Neural crest cell (in vitro differentiated cells): ENCODE results near the gene KRT39. TPM values are rescaled to one million over a fixed set of nuclear protein-coding genes. Genes with fewer than 3 reads are reported as not detected.

Source experiments
- DNase-seq: peaks from one replicate; pipeline ENCODE4 v3.0.0; 2021; ENCODE audit warnings: low read depth, mixed read lengths, low spot score
- H3K27ac Mint-ChIP-seq: one replicate; pipeline ENCODE4 v1.8.0; 2021; ENCODE audit warnings: mild to moderate bottlenecking, mixed read lengths; ENCODE audit not compliant: unreplicated experiment
- H3K27me3 Mint-ChIP-seq: 2 replicates; pipeline ENCODE4 v1.8.0; 2021; ENCODE audit warnings: low read depth, mild to moderate bottlenecking, mixed read lengths
- H3K36me3 Mint-ChIP-seq: 2 replicates; pipeline ENCODE4 v1.8.0; 2021; ENCODE audit warnings: low read depth, mild to moderate bottlenecking, mixed read lengths
- H3K4me1 Mint-ChIP-seq: 2 replicates; pipeline ENCODE4 v1.8.0; 2021; ENCODE audit warnings: mixed read lengths
- H3K4me3 Mint-ChIP-seq: one replicate; pipeline ENCODE4 v1.8.0; 2021; ENCODE audit warnings: mild to moderate bottlenecking, mixed read lengths
- H3K9me3 Mint-ChIP-seq: 2 replicates; pipeline ENCODE4 v1.8.0; 2021; ENCODE audit warnings: mixed read lengths
- CTCF ChIP-seq: fragments of 200-600 bp; sonication (generic); conservative IDR thresholded peaks from 2 replicates; pipeline ENCODE4 v1.5.0; 2021; ENCODE audit warnings: antibody characterized with exemption, mild to moderate bottlenecking
- total RNA-seq: library from RNA; stranded (reverse); gene quantifications from 2 replicates; pipeline ENCODE4 v1.2.1, GENCODE V29; 2021

KRT39 gene
- total RNA-seq, 1 donor from 2014 or later = not detected

- no peak for TF ChIP-seq CTCF
These were observed 26.5 kb downstream of the KRT39 start for GRCh38 chr17:40940266-40940665.

GRCh38 chr17:40938981-40939380 is 27.8 kb downstream of the KRT39 start:
- no peak for DNase-seq
- Mint-ChIP-seq H3K27me3 (no peaks in the 10 kb centered on the region), H3K36me3 (no peaks in the 10 kb centered on the region), H3K4me1 (peaks cover 4% of the 10 kb centered on the region), H3K4me3 (no peak overlapping the region), H3K9me3 (no peaks in the 10 kb centered on the region), H3K27ac (peak overlapping the region; percentile 12)
- no peak for TF ChIP-seq CTCF

More at GRCh38 chr17:40940266-40940665, 26.5 kb downstream of the KRT39 start:
- no peaks in the 10 kb centered on the region for H3K9me3 Mint-ChIP-seq
- peak overlapping the region; percentile 15 for H3K27ac Mint-ChIP-seq
- no peak overlapping the region for H3K4me3 Mint-ChIP-seq
- DNase-seq = no peak
- no peaks in the 10 kb centered on the region for H3K36me3 Mint-ChIP-seq
- H3K27me3 Mint-ChIP-seq = no peaks in the 10 kb centered on the region
- H3K4me1 Mint-ChIP-seq = peaks cover 6% of the 10 kb centered on the region

GRCh38 chr17:40937384-40937819 is 29.3 kb downstream of the KRT39 start, which contains the start of gene KRT23:
KRT23 (minus strand) TSS chr17:40937646; CDS start chr17:40936603, 1,043 bp downstream.
- Mint-ChIP-seq H3K36me3 (no peaks in the 10 kb centered on the region), H3K9me3 (no peaks in the 10 kb centered on the region), H3K27me3 (no peaks in the 10 kb centered on the region), H3K4me1 (peaks cover 19% of the 10 kb centered on the region), H3K4me3 (no peak within 1 kb of the TSS), H3K27ac (no peak within 1 kb of the TSS)
- DNase-seq = no peak
- TF ChIP-seq CTCF = no peak

GRCh38 chr17:40936976-40937375 is 29.8 kb downstream of the KRT39 start:
- DNase-seq = no peak
- TF ChIP-seq CTCF = no peak
- peaks cover 22% of the 10 kb centered on the region for H3K4me1 Mint-ChIP-seq
- H3K4me3 Mint-ChIP-seq = no peak overlapping the region
- H3K27ac Mint-ChIP-seq = no peak overlapping the region
- H3K36me3 Mint-ChIP-seq = no peaks in the 10 kb centered on the region
- no peaks in the 10 kb centered on the region for H3K27me3 Mint-ChIP-seq
- no peaks in the 10 kb centered on the region for H3K9me3 Mint-ChIP-seq

GRCh38 chr17:40936437-40936971 is 30.2 kb downstream of the KRT39 start:
- H3K27me3 Mint-ChIP-seq = no peaks in the 10 kb centered on the region
- peaks cover 25% of the 10 kb centered on the region for H3K4me1 Mint-ChIP-seq
- no peak overlapping the region for H3K4me3 Mint-ChIP-seq
- TF ChIP-seq CTCF = no peak
- no peaks in the 10 kb centered on the region for H3K36me3 Mint-ChIP-seq
- no peaks in the 10 kb centered on the region for H3K9me3 Mint-ChIP-seq
- H3K27ac Mint-ChIP-seq = no peak overlapping the region
- DNase-seq = no peak
